Measurements from ENCODE around the gene PDLIM7.

The PDLIM7 gene

GRCh38 chr5:177524539-177524900 is 27.1 kb upstream of the PDLIM7 start:
- no peak for DNase-seq (ENCODE audit: low read depth)

GRCh38 chr5:177523711-177524538 is 26.5 kb upstream of the PDLIM7 start:
- DNase-seq (ENCODE audit: low read depth), result no peak

- no peak for DNase-seq (ENCODE audit: low read depth)
Measured at GRCh38 chr5:177520916-177521513, 23.6 kb upstream of the PDLIM7 start.

- no peak for DNase-seq (ENCODE audit: low read depth)
Measured at GRCh38 chr5:177520271-177520670, 22.9 kb upstream of the PDLIM7 start.

- DNase-seq (ENCODE audit: low read depth), result no peak
Measured at GRCh38 chr5:177519463-177520235, 22.2 kb upstream of the PDLIM7 start.

- DNase-seq (ENCODE audit: low read depth), result peak; percentile 89
Measured at GRCh38 chr5:177516601-177517568, 19.5 kb upstream of the PDLIM7 start, which contains the start of gene DDX41. Gene DDX41 (minus strand): TSS chr5:177516961. CDS start chr5:177516945, 16 bp downstream.

- DNase-seq (ENCODE audit: low read depth), result no peak
Measured at GRCh38 chr5:177515580-177515979, 18.2 kb upstream of the PDLIM7 start.

GRCh38 chr5:177514541-177514940 is 17.1 kb upstream of the PDLIM7 start:
- no peak for DNase-seq (ENCODE audit: low read depth)

- DNase-seq (ENCODE audit: low read depth), result no peak
Measured at GRCh38 chr5:177513500-177513899, 16.1 kb upstream of the PDLIM7 start.

GRCh38 chr5:177512736-177513380 is 15.5 kb upstream of the PDLIM7 start:
- DNase-seq (ENCODE audit: low read depth), result no peak

GRCh38 chr5:177511796-177512675 is 14.6 kb upstream of the PDLIM7 start:
- no peak for DNase-seq (ENCODE audit: low read depth)

- no peak for DNase-seq (ENCODE audit: low read depth)
Measured at GRCh38 chr5:177511181-177511580, 13.8 kb upstream of the PDLIM7 start.

- DNase-seq (ENCODE audit: low read depth), result no peak
Measured at GRCh38 chr5:177510567-177511053, 13.2 kb upstream of the PDLIM7 start.

GRCh38 chr5:177509991-177510566 is 12.7 kb upstream of the PDLIM7 start:
- no peak for DNase-seq (ENCODE audit: low read depth)

GRCh38 chr5:177509381-177509951 is 12.1 kb upstream of the PDLIM7 start, which contains the start of gene DOK3:
Gene DOK3 (minus strand): TSS chr5:177509826. CDS start chr5:177509540, 286 bp downstream.
- no peak for DNase-seq (ENCODE audit: low read depth)

GRCh38 chr5:177508837-177509236 is 11.4 kb upstream of the PDLIM7 start:
- no peak for DNase-seq (ENCODE audit: low read depth)

- DNase-seq (ENCODE audit: low read depth), result no peak
Measured at GRCh38 chr5:177508221-177508611, 10.8 kb upstream of the PDLIM7 start.

- no peak for DNase-seq (ENCODE audit: low read depth)
Measured at GRCh38 chr5:177507596-177508220, 10.3 kb upstream of the PDLIM7 start.

- DNase-seq (ENCODE audit: low read depth), result no peak
Measured at GRCh38 chr5:177507165-177507564, 9.8 kb upstream of the PDLIM7 start.

Measured in stimulated activated CD8-positive, alpha-beta memory T cell treated with anti-CD3 and anti-CD28 coated beads, Interleukin-15, amount 100 ng/mL, for 1 hour (primary cell).